GM15510 (cell line): Measurements from ENCODE around the gene SMAD3.

ENCODE experiments used
- POLR2A ChIP-seq: IDR thresholded peaks from 3 replicates; pipeline ENCODE4 v1.6.1; 2011; ENCODE audit warnings: borderline replicate concordance; ENCODE audit not compliant: insufficient read length; ENCODE audit errors: extremely low read depth

SMAD3 gene

GRCh38 chr15:67065531-67066005 lies at the start of gene SMAD3:
Gene SMAD3 (plus strand): TSS chr15:67065602. CDS start chr15:67066155, 553 bp downstream.
- TF ChIP-seq POLR2A: peak; percentile 67

GRCh38 chr15:67017311-67017710 lies 48.1 kb upstream of the SMAD3 start:
- TF ChIP-seq POLR2A: no peak

- TF ChIP-seq POLR2A: no peak
Observed at GRCh38 chr15:67018026-67018425, 47.4 kb upstream of the SMAD3 start.

GRCh38 chr15:67018441-67018840 lies 47.0 kb upstream of the SMAD3 start:
- no peak for TF ChIP-seq POLR2A

- TF ChIP-seq POLR2A: no peak
Observed at GRCh38 chr15:67019069-67019468, 46.3 kb upstream of the SMAD3 start.

- no peak for TF ChIP-seq POLR2A
Observed at GRCh38 chr15:67019884-67020520, 45.4 kb upstream of the SMAD3 start.

- TF ChIP-seq POLR2A: no peak
Observed at GRCh38 chr15:67021455-67021854, 43.9 kb upstream of the SMAD3 start.

GRCh38 chr15:67022587-67023105 lies 42.8 kb upstream of the SMAD3 start:
- TF ChIP-seq POLR2A: no peak

GRCh38 chr15:67023517-67024313 lies 41.7 kb upstream of the SMAD3 start:
- TF ChIP-seq POLR2A: no peak

- no peak for TF ChIP-seq POLR2A
Observed at GRCh38 chr15:67024314-67024997, 40.9 kb upstream of the SMAD3 start.

GRCh38 chr15:67024998-67025368 lies 40.4 kb upstream of the SMAD3 start:
- no peak for TF ChIP-seq POLR2A

GRCh38 chr15:67025719-67026609 lies 39.4 kb upstream of the SMAD3 start:
- no peak for TF ChIP-seq POLR2A

GRCh38 chr15:67026610-67026967 lies 38.8 kb upstream of the SMAD3 start:
- no peak for TF ChIP-seq POLR2A

- no peak for TF ChIP-seq POLR2A
Observed at GRCh38 chr15:67030036-67030762, 35.2 kb upstream of the SMAD3 start.
